ENCODE data around the gene MAP3K14.
A peak's percentile ranks its signal among the peaks of the same experiment; 100 is the strongest.

Gene MAP3K14

GRCh38 chr17:45277992-45278391, 38.8 kb downstream of the MAP3K14 start:
- TF ChIP-seq CTCF (conservative IDR thresholded peaks at IDR 0.05; ENCODE audit: low read length): no peak
- DNase-seq (ENCODE audit: low read depth): peak; percentile 30
- no peak overlapping the region for H3K4me3 ChIP-seq (ENCODE audit: low read length)

GRCh38 chr17:45277216-45277849, 39.5 kb downstream of the MAP3K14 start:
- TF ChIP-seq CTCF (conservative IDR thresholded peaks at IDR 0.05; ENCODE audit: low read length): peak; percentile 88
- H3K4me3 ChIP-seq (ENCODE audit: low read length): no peak overlapping the region
- peak; percentile 86 for DNase-seq (ENCODE audit: low read depth)

- DNase-seq (ENCODE audit: low read depth): peak; percentile 33
- no peak for TF ChIP-seq CTCF (conservative IDR thresholded peaks at IDR 0.05; ENCODE audit: low read length)
- no peak overlapping the region for H3K4me3 ChIP-seq (ENCODE audit: low read length)
Measured at GRCh38 chr17:45276031-45276430, 40.8 kb downstream of the MAP3K14 start.

- no peak for TF ChIP-seq CTCF (conservative IDR thresholded peaks at IDR 0.05; ENCODE audit: low read length)
- DNase-seq (ENCODE audit: low read depth): no peak
- no peak overlapping the region for H3K4me3 ChIP-seq (ENCODE audit: low read length)
Measured at GRCh38 chr17:45274033-45274432, 42.8 kb downstream of the MAP3K14 start.

GRCh38 chr17:45273551-45273957, 43.3 kb downstream of the MAP3K14 start:
- H3K4me3 ChIP-seq (ENCODE audit: low read length): no peak overlapping the region
- DNase-seq (ENCODE audit: low read depth): no peak
- no peak for TF ChIP-seq CTCF (conservative IDR thresholded peaks at IDR 0.05; ENCODE audit: low read length)

- no peak for TF ChIP-seq CTCF (conservative IDR thresholded peaks at IDR 0.05; ENCODE audit: low read length)
- H3K4me3 ChIP-seq (ENCODE audit: low read length): no peak overlapping the region
- no peak for DNase-seq (ENCODE audit: low read depth)
Measured at GRCh38 chr17:45271603-45272002, 45.2 kb downstream of the MAP3K14 start.

GRCh38 chr17:45270828-45271418, 45.9 kb downstream of the MAP3K14 start:
- peak; percentile 48 for TF ChIP-seq CTCF (conservative IDR thresholded peaks at IDR 0.05; ENCODE audit: low read length)
- H3K4me3 ChIP-seq (ENCODE audit: low read length): no peak overlapping the region
- DNase-seq (ENCODE audit: low read depth): no peak
